SJCRH30 (cell line): ENCODE data around the gene RAB7B. TPM values are rescaled to one million over a fixed set of nuclear protein-coding genes. Genes with fewer than 3 reads are reported as not detected.

ENCODE experiments used
- DNase-seq, 2 experiments: peaks; one replicate each; pipeline ENCODE4 v3.0.0-alpha.2; 2015 to 2020
- H3K27ac ChIP-seq: fragments of 250-450 bp; sonication (Bioruptor Pico); 2 replicates; pipeline ENCODE4 v1.5.1; 2020; ENCODE audit warnings: mild to moderate bottlenecking, moderate library complexity
- H3K27me3 ChIP-seq: fragments of 250-450 bp; sonication (Bioruptor Pico); 2 replicates; pipeline ENCODE4 v1.5.1; 2020; ENCODE audit warnings: mild to moderate bottlenecking, moderate library complexity
- H3K36me3 ChIP-seq: fragments of 250-450 bp; sonication (Bioruptor Pico); 2 replicates; pipeline ENCODE4 v1.5.1; 2020; ENCODE audit warnings: mild to moderate bottlenecking, moderate library complexity
- H3K4me1 ChIP-seq: fragments of 250-450 bp; sonication (Bioruptor Pico); 2 replicates; pipeline ENCODE4 v1.5.1; 2020; ENCODE audit warnings: mild to moderate bottlenecking, moderate library complexity
- H3K4me3 ChIP-seq: fragments of 250-450 bp; sonication (Bioruptor Pico); 2 replicates; pipeline ENCODE4 v1.5.1; 2020; ENCODE audit warnings: mild to moderate bottlenecking, moderate library complexity
- H3K9me3 ChIP-seq: fragments of 250-450 bp; sonication (Bioruptor Pico); replicated peaks from 2 replicates; pipeline ENCODE4 v1.5.1; 2020; ENCODE audit warnings: mild to moderate bottlenecking, moderate library complexity
- total RNA-seq: library from RNA; depleted of rRNA; stranded (reverse); fragments of >200 nt; shearing (Covaris generic); gene quantifications from 2 replicates; pipeline ENCODE4 v1.2.3, GENCODE V29; 2014

The RAB7B gene
- total RNA-seq, 1 experiment from 2014 or later = not detected

DNA sequence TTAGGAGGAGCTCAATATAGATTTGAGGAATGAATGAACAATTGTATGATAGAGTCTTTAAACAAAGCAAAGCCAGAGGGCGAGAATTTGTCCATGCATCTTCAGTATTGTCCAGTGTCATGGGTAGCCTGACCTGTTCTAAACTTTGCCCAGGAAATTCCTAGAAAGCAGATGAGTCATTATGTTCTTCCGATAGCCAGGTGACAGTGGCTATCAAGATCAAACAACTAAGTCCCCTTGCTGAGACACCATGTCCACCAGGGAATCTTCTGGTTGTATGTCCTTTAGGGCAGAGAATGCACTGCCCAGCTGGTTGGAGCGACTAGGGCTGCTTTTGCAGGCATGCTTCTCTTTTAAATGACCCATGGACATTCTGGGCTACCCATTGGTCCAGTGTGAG lies 58.1 kb downstream of the RAB7B start:
- Histone ChIP-seq H3K9me3 (no peaks in the 10 kb centered on the region), H3K36me3 (no peaks in the 10 kb centered on the region), H3K4me1 (no peaks in the 10 kb centered on the region), H3K27me3 (peaks cover 12% of the 10 kb centered on the region), H3K4me3 (no peak overlapping the region), H3K27ac (no peak overlapping the region)
- no peak for DNase-seq

DNA sequence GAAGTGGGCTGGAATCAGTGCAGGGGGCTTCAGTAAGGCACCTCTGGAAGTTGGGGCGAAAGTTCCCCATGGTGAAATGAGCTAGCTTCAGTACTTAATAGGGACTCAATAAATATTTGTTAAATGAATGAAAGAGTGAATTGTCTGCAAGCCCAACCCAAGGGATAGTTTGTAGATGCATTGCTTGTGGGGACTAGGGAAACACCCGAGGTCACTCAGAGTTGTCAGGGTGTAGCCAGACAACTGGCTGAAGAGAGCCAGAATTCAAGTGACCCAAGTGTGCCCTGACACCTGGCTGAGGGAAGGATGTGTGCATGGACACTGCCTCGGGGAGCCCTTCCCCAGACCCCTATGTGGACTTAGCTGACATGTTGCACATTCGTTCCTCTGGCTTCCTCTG lies 58.7 kb downstream of the RAB7B start:
- H3K4me1 ChIP-seq = no peaks in the 10 kb centered on the region
- no peak overlapping the region for H3K4me3 ChIP-seq
- H3K9me3 ChIP-seq = no peaks in the 10 kb centered on the region
- no peak overlapping the region for H3K27ac ChIP-seq
- no peaks in the 10 kb centered on the region for H3K36me3 ChIP-seq
- H3K27me3 ChIP-seq = peaks cover 9% of the 10 kb centered on the region
- DNase-seq = no peak

GRCh38 chr1:205943245-205943644 lies 60.0 kb downstream of the RAB7B start, which contains the start of gene SLC26A9:
Gene SLC26A9, minus strand, starts transcription at chr1:205943456. Its CDS starts 7,636 bp downstream, at chr1:205935820.
- H3K4me3 ChIP-seq = no peak within 1 kb of the TSS
- no peaks in the 10 kb centered on the region for H3K4me1 ChIP-seq
- no peak within 1 kb of the TSS for H3K27ac ChIP-seq
- peaks cover 11% of the 10 kb centered on the region for H3K27me3 ChIP-seq
- DNase-seq = no peak
- no peaks in the 10 kb centered on the region for H3K9me3 ChIP-seq
- H3K36me3 ChIP-seq = no peaks in the 10 kb centered on the region

DNA sequence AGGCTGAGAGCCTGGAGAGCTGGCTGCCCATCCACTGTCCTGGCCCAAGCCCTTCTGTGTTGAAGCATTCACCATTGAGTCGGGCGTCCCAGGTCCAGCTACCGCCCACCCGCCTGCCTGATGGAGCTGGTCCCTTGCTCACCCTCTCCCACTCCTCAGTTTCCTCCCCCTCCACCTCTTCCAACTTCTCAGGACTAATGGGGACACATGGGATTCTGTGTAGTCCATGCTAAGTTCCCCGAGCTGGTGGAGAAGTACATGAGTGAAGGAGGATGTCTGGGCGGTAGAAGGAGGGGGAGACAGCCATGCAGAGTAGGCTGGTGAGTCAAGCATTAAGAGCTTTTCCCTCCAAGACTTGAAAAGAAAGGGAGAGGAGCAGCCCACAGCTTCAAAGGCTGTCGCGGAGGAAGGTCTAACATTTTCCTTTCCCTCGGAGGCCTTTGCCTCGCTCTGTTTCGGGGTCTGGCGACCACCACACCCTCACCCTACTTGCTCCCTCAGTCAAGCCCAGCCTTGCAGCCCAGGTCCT lies 60.5 kb downstream of the RAB7B start:
- no peaks in the 10 kb centered on the region for H3K36me3 ChIP-seq
- H3K4me1 ChIP-seq = no peaks in the 10 kb centered on the region
- H3K4me3 ChIP-seq = no peak overlapping the region
- DNase-seq = no peak
- no peaks in the 10 kb centered on the region for H3K9me3 ChIP-seq
- no peak overlapping the region for H3K27ac ChIP-seq
- H3K27me3 ChIP-seq = peaks cover 11% of the 10 kb centered on the region

DNA sequence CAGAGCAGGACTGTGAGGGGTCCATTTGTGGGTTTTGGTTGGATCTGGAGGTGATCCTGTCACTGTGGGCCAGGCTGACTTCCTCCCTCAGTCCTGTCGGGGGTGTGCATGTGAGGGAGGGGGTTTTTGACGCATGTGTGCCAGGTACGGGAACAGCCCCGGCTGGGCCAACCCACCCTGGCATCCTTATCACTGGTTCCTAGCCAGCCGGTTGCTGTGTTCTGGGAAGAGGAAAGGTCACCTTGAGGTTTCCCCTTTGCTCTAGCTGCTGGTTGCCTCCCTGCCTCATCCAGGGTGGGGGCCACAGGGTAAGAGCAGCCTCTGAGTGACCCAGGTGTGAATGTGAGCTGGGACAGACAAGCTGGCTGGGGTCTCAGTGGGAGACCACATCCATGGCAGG lies 62.5 kb downstream of the RAB7B start:
- DNase-seq = no peak
- no peaks in the 10 kb centered on the region for H3K36me3 ChIP-seq
- no peaks in the 10 kb centered on the region for H3K9me3 ChIP-seq
- H3K4me3 ChIP-seq = no peak overlapping the region
- H3K27ac ChIP-seq = no peak overlapping the region
- no peaks in the 10 kb centered on the region for H3K4me1 ChIP-seq
- peaks cover 17% of the 10 kb centered on the region for H3K27me3 ChIP-seq

DNA sequence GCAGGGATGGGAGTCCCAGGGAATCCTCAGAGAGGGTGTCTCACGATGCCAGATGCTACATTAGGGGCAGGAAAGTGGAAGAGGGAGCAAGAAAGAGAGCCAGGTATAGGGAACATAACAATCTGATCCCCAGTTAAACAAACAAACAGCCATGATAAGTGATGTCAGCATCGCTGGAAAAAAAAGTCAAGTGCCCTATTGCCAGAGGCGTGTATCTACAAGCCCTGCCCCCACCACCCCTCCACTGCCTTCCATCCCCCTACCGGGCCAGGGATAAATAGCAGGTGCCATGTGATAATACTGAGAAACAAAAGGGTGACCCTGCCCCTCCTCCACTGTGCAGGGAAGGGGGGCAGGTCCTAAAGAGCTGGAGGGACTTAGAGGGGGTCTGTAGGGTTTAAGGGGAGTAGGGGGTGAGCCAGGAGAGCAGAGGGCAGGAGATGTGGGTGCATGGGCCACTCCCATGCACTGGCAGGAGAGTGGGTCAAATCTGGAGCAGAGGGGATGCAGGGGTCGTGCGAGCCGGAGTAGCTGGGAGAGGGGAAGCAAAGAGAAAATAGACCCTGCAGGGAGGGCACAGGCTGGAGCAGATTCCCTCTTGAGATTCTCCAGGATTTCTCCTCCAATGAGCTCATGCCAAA lies 63.4 kb downstream of the RAB7B start:
- H3K27ac ChIP-seq = no peak overlapping the region
- H3K9me3 ChIP-seq = no peaks in the 10 kb centered on the region
- H3K36me3 ChIP-seq = no peaks in the 10 kb centered on the region
- peaks cover 20% of the 10 kb centered on the region; the same call in 1 of the 2 replicates for H3K27me3 ChIP-seq
- no peak for DNase-seq
- no peaks in the 10 kb centered on the region for H3K4me1 ChIP-seq
- H3K4me3 ChIP-seq = no peak overlapping the region

GRCh38 chr1:205938682-205939081 lies 64.5 kb downstream of the RAB7B start:
- no peak overlapping the region for H3K27ac ChIP-seq
- H3K4me1 ChIP-seq = no peaks in the 10 kb centered on the region
- H3K27me3 ChIP-seq = peaks cover 24% of the 10 kb centered on the region; the same call in 1 of the 2 replicates
- no peak overlapping the region for H3K4me3 ChIP-seq
- H3K9me3 ChIP-seq = no peaks in the 10 kb centered on the region
- no peak for DNase-seq
- no peaks in the 10 kb centered on the region for H3K36me3 ChIP-seq

DNA sequence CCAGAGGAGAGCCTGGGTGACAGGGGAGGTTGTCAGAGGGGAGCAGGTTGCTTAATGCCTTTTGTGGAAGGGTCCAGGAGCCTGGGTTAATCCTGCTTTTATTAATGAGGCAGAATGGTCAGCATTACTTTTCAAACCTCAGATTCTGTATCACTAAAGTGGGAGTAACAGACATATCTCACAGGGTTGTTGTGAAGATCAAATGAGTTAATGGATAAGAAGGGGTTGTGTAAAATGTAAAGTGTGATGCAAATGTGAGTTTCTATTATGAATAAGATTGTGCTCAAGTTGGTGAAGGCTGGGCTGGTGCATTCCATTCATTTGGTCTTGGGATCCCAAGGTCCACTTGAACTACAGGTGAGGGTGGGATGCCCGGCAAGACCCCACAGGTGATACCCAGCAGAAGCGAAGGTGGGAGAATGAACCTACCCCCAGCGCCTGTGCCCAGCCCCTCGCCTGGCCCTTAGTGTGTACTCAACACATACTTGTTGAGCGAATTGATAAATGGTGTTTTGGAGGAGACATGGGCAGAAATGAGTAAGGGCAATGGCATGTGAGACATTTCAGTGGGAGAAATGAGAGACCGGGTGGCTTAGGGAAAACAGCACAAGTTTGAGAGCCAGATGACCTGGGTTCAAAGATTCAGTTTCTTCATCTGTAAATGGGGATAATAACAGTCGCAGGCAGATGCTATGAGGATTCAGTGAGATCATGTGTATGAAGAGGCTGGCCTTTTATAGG lies 66.2 kb downstream of the RAB7B start:
- Histone ChIP-seq H3K27me3 (peaks cover 17% of the 10 kb centered on the region; the same call in 1 of the 2 replicates), H3K27ac (no peak overlapping the region), H3K36me3 (no peaks in the 10 kb centered on the region), H3K4me3 (no peak overlapping the region), H3K9me3 (no peaks in the 10 kb centered on the region), H3K4me1 (no peaks in the 10 kb centered on the region)
- DNase-seq = no peak

DNA sequence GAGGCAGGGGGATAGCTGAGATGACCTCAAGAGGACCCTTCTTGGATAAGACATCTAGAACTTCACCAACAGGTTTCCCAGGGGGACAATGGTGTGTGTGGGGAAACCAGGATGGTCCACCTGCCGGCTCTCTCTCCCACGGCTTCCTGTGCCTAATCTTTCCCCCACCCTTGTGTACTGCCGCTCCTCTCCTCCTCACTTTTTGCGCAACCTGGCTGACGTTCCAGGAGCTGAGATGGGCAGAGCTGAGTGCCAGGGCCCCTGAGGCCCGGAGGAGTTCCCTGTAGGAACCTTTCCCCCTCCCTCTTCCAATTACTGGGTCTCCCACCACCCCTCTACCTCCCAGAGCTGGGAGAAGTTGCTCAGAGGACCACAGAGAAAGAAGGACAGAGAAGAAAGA lies 66.9 kb downstream of the RAB7B start:
- no peak overlapping the region for H3K4me3 ChIP-seq
- peaks cover 17% of the 10 kb centered on the region; the same call in 1 of the 2 replicates for H3K27me3 ChIP-seq
- H3K27ac ChIP-seq = no peak overlapping the region
- DNase-seq = no peak
- no peaks in the 10 kb centered on the region for H3K9me3 ChIP-seq
- H3K4me1 ChIP-seq = no peaks in the 10 kb centered on the region
- H3K36me3 ChIP-seq = no peaks in the 10 kb centered on the region

DNA sequence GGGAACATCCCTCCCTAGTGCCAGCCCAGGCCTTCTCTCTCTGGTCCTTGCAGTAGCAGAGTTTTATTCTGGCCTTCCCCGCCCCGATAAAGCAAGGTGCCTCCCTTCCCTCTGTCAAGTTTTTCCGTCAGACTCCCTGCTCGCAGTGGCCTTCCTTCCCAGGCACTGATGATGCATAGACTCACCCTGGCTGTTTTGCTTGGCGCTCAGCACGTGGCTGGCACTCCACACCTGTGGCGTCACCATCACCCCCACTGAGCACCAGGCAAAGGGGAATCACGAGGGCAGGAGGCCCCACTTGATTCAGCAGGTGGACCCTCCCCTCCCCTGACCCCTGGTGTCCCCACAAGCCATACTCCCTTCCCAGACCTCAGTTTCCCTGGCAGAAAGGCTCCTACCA lies 67.3 kb downstream of the RAB7B start:
- peaks cover 17% of the 10 kb centered on the region; the same call in 1 of the 2 replicates for H3K27me3 ChIP-seq
- DNase-seq = no peak
- no peaks in the 10 kb centered on the region for H3K36me3 ChIP-seq
- no peaks in the 10 kb centered on the region for H3K4me1 ChIP-seq
- H3K27ac ChIP-seq = no peak overlapping the region
- no peaks in the 10 kb centered on the region for H3K9me3 ChIP-seq
- no peak overlapping the region for H3K4me3 ChIP-seq

DNA sequence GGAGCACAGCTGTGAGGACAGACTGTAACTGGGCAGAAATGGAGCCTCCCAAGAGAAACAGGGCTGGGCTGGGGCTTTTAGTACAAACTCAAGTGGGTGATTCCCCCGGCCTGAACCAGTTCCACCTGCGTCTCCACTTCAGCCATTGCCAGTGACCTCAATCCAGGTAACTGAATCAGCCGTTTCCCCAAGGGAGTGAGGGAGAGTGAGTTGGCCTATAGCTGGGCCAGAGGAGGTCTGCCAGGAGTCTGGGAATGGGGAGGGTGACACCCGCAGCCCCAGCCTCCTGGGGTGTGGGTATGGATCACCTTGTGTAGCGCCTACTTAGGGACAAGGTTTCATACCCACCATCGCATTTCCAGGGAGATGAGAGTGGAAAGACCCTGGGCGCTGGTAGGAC lies 68.4 kb downstream of the RAB7B start:
- no peak overlapping the region for H3K4me3 ChIP-seq
- H3K36me3 ChIP-seq = no peaks in the 10 kb centered on the region
- H3K27ac ChIP-seq = no peak overlapping the region
- H3K9me3 ChIP-seq = no peaks in the 10 kb centered on the region
- peaks cover 17% of the 10 kb centered on the region; the same call in 1 of the 2 replicates for H3K27me3 ChIP-seq
- H3K4me1 ChIP-seq = no peaks in the 10 kb centered on the region
- no peak for DNase-seq

DNA sequence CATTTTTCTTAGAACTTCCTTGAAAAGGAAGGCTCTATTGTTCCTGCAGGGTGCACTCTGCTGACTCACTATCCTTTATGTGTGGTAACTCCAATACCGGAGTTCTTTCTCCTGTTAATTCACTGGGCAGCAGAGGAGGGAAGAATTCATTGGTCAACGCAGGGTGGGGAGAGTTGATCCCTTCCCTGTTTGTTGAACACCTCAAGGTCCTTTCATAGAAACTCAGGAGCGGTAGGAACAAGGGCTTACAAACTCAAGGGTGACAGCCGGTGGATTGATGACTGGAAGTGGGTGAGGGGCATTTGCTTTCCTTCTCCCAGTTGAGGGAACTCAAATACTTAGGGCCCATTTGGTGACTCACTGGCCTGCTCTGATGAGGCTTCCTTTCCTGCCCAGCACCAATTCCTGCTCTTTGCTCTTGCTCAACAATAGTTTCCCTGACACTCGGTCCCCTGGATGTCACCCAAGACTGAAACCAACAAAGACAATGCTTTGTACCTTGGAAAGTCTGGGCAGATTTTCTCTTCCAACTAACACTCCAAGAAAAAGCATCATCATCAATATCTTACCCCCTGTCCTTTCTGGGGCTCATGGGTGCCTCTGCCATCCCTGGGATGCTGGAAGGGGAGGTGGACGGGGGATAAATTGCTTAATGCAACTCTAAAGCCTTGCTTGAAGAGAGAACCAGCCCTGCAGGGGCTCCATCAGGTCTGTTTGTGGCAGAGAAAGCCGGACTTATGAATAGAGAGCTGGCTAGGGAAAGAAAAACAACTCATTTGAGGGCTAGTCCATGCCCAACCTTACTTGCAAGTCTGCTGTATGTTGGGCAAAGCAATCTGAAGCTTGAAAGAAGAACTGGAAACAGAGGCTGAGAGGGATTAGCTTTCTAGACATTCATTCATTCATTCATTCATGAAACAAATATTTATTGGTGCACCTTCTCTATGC lies 69.2 kb downstream of the RAB7B start:
- no peak overlapping the region for H3K4me3 ChIP-seq
- no peak for DNase-seq
- H3K27me3 ChIP-seq = peaks cover 17% of the 10 kb centered on the region; the same call in 1 of the 2 replicates
- no peak overlapping the region for H3K27ac ChIP-seq
- no peaks in the 10 kb centered on the region for H3K4me1 ChIP-seq
- no peaks in the 10 kb centered on the region for H3K9me3 ChIP-seq
- no peaks in the 10 kb centered on the region for H3K36me3 ChIP-seq

DNA sequence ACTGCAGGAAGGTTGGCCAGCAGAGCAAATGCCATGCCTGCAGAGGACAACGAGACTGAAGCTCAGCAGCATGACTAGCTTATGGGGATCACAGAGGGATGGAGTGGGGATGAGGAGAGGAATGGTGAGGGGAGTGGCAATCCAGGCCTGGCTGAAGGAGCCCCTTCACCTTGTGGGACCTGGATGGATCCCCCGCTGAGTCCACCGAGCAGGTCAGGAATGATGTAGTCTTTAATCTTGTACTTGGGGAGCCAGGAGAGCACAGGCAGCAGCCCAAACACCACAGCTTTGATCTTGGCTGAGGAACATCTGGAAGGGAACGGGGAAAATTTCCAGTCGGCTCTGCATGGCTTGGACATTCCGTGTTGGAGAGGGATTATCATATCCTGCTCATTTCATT lies 70.4 kb downstream of the RAB7B start:
- Histone ChIP-seq H3K27me3 (peaks cover 13% of the 10 kb centered on the region; the same call in 1 of the 2 replicates), H3K9me3 (no peaks in the 10 kb centered on the region), H3K4me3 (no peak overlapping the region), H3K36me3 (no peaks in the 10 kb centered on the region), H3K27ac (no peak overlapping the region), H3K4me1 (no peaks in the 10 kb centered on the region)
- DNase-seq = no peak

DNA sequence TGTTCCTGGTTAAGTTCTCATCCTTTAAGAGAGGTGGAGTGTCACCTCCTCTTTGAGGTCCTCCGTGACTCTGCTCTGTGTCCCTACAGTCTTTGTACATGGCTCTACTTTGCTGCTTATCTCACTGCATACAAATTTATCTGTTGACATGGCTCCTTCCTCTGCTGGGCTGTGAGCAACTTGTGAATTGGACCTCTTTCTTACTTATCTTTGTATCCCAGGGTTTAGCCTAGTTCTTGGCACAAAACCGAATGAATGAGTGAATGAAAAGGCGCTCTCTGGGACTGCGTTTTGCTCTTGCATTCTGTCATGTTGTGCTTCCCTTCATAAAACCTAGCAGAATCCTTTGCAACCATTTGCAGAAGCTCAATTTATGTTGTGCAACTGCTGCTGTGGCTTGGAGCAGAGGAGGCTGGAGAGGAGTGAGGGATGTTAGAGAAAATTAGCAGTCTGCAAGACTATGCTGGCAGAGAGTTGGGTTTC lies 72.4 kb downstream of the RAB7B start:
- Histone ChIP-seq H3K27me3 (0 out of 2 replicates have a peak, but pooled peaks cover 6% of the 10 kb centered on the region), H3K9me3 (no peaks in the 10 kb centered on the region), H3K36me3 (no peaks in the 10 kb centered on the region), H3K4me3 (no peak overlapping the region), H3K4me1 (peaks cover 15% of the 10 kb centered on the region), H3K27ac (no peak overlapping the region)
- no peak for DNase-seq
